HG03280 (cell line): Measurements from ENCODE around the gene CEP112.
"Not testable (repeated sequence)": the region's sequence is repeated elsewhere in the genome, so short reads cannot be mapped to it uniquely, and the experiment has no call there.

ENCODE experiments used
- ATAC-seq: cut with Tn5 transposase; IDR thresholded peaks from one replicate; pipeline ENCODE4 v1.9.1; 2021; ENCODE audit warnings: mild to moderate bottlenecking, moderate library complexity; ENCODE audit not compliant: unreplicated experiment

The CEP112 gene

GRCh38 chr17:66087073-66087472, 104.9 kb downstream of the CEP112 start:
- ATAC-seq: no peak

- ATAC-seq: no peak
Measured at GRCh38 chr17:66085221-66085620, 106.7 kb downstream of the CEP112 start.

- not testable (repeated sequence) for ATAC-seq
Measured at GRCh38 chr17:66080670-66081069, 111.3 kb downstream of the CEP112 start.

- no peak for ATAC-seq
Measured at GRCh38 chr17:66076546-66077190, 115.3 kb downstream of the CEP112 start.

- no peak for ATAC-seq
Measured at GRCh38 chr17:66073384-66073783, 118.5 kb downstream of the CEP112 start.

- no peak for ATAC-seq
Measured at GRCh38 chr17:66063686-66064085, 128.2 kb downstream of the CEP112 start.

- ATAC-seq: no peak
Measured at GRCh38 chr17:66056148-66056547, 135.8 kb downstream of the CEP112 start.

- no peak for ATAC-seq
Measured at GRCh38 chr17:66054242-66054641, 137.7 kb downstream of the CEP112 start.

- ATAC-seq: no peak
Measured at GRCh38 chr17:66044083-66044482, 147.8 kb downstream of the CEP112 start.

GRCh38 chr17:66043419-66043818, 148.5 kb downstream of the CEP112 start:
- ATAC-seq: no peak

- ATAC-seq: no peak
Measured at GRCh38 chr17:66040402-66040801, 151.5 kb downstream of the CEP112 start.

GRCh38 chr17:66038125-66038524, 153.8 kb downstream of the CEP112 start:
- no peak for ATAC-seq

GRCh38 chr17:66037221-66037620, 154.7 kb downstream of the CEP112 start:
- no peak for ATAC-seq

GRCh38 chr17:66032082-66032712, 159.7 kb downstream of the CEP112 start:
- ATAC-seq: peak; percentile 83

GRCh38 chr17:66025551-66025950, 166.4 kb downstream of the CEP112 start:
- no peak for ATAC-seq

- ATAC-seq: no peak
Measured at GRCh38 chr17:66021757-66022156, 170.2 kb downstream of the CEP112 start.

GRCh38 chr17:66018786-66019185, 173.1 kb downstream of the CEP112 start:
- no peak for ATAC-seq

- no peak for ATAC-seq
Measured at GRCh38 chr17:66016231-66016630, 175.7 kb downstream of the CEP112 start.

- no peak for ATAC-seq
Measured at GRCh38 chr17:66008680-66009079, 183.3 kb downstream of the CEP112 start.

- no peak for ATAC-seq
Measured at GRCh38 chr17:66006654-66007053, 185.3 kb downstream of the CEP112 start.

- ATAC-seq: no peak
Measured at GRCh38 chr17:66002812-66003211, 189.1 kb downstream of the CEP112 start.

GRCh38 chr17:66002063-66002585, 189.8 kb downstream of the CEP112 start:
- no peak for ATAC-seq
